Measurements from ENCODE around the gene SLC25A6.

SLC25A6 gene

DNA sequence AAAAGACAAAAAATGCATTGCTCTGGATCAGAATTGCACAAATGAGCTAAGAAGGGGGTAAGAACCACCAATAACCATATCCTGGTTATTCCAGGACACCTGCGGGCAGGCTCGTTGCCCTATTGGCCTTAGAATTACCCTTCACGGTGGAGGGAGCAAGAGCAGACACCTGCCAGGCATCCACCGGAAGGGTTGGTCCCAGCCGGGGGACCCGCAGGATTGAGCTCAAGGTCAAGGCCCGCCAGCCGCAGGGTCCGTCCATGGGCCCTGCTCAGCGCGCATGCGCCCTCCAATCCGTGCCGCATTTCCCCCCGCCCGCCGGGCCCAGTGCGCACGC is 575 bp downstream of the SLC25A6 start:
- no peak for DNase-seq (ENCODE audit: extremely low read depth, low read depth)

DNA sequence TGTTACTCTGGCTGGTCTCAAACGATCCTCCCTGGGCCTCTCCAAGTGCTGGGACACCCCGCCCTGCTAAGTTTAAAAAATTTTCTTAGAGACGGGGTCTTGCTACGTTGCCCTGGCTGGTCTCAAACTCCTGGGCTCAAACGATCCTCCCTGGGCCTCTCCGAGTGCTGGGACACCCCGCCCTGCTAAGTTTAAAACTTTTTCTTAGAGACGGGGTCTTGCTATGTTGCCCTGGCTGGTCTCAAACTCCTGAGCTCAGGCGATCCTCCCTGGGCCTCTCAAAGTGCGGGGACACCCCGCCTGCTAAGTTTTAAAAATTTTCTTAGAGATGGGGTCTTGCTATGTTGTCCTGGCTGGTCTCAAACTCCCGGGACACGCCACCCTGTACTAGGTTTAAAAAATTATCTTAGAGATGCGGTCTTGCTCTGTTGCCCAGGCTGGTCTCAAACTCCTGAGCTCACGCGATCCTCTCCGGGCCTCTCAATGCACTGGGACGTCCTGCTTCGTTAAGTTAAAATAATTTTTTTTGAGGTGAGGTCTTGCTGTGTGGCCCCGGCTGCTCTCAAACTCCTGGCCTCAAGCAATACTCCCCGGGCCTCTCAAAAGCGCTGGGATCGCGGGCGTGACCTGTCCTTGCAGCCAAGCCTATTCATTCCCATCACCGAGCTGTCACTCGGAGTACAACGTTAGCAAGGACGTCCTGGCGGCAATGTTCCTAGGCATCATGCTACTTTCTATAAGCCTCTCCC is 1.1 kb downstream of the SLC25A6 start:
- DNase-seq (ENCODE audit: extremely low read depth, low read depth): no peak
- TF ChIP-seq, protein P1, sequence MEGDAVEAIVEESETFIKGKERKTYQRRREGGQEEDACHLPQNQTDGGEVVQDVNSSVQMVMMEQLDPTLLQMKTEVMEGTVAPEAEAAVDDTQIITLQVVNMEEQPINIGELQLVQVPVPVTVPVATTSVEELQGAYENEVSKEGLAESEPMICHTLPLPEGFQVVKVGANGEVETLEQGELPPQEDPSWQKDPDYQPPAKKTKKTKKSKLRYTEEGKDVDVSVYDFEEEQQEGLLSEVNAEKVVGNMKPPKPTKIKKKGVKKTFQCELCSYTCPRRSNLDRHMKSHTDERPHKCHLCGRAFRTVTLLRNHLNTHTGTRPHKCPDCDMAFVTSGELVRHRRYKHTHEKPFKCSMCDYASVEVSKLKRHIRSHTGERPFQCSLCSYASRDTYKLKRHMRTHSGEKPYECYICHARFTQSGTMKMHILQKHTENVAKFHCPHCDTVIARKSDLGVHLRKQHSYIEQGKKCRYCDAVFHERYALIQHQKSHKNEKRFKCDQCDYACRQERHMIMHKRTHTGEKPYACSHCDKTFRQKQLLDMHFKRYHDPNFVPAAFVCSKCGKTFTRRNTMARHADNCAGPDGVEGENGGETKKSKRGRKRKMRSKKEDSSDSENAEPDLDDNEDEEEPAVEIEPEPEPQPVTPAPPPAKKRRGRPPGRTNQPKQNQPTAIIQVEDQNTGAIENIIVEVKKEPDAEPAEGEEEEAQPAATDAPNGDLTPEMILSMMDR (IDR thresholded peaks at IDR 0.05; ENCODE audit: low read depth, low read length): no peak

More for the DNA sequence above, 575 bp downstream of the SLC25A6 start:
- TF ChIP-seq, protein P1 (IDR thresholded peaks at IDR 0.05; ENCODE audit: low read depth, low read length): no peak

DNA sequence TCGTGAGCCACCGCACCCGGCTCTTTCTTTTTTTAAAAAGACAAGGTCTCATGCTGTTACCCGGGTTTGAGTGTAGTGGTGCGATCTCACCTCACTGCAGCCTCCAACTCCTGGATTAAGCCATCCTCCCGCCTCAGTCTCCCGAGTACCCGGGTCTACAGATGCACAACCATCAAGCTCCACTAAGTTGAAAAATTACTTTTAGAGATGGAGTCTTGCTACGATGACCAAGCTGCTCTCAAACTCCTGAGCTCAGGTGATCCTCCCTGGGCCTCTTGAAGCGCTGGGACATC is 2.0 kb downstream of the SLC25A6 start:
- TF ChIP-seq, protein P1 (IDR thresholded peaks at IDR 0.05; ENCODE audit: low read depth, low read length): no peak

DNA sequence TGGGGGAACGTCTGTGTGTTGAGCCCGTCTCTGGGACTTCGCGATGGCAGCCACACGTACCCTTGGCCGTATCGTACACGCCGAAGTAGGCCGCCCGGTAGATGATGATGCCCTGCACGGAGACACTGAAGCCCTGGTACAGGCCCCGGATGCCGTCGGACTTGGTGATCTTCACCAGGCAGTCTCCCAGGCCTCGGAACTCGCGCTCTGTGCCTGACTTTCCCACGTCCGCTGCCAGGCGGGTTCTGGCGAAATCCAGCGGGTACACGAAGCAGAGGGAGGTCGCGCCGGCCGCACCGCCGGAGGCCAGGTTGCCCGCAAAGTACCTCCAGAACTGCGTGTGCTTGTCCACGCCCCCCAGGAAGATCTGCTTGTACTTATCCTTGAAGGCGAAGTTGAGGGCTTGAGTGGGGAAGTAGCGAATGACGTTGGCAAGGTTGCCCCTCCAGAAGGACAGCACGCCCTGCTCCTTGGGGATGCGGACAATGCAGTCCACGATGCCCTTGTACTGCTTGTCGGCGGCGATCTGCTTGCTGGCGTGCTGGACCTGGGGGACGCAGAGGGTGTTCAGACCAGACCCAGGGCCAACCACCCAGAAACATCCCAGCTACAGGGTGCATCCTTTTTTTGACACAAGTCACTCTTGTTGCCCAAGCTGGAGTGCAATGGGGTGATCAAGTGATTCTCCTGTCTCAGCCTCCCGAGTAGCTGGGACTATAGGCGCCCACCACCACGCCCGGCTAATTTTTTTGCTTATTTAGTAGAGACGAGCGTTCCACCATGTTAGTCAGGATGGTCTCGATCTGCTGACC is 2.5 kb downstream of the SLC25A6 start:
- DNase-seq (ENCODE audit: extremely low read depth, low read depth): no peak
- TF ChIP-seq, protein P1 (IDR thresholded peaks at IDR 0.05; ENCODE audit: low read depth, low read length): no peak

More for the DNA sequence above, 2.0 kb downstream of the SLC25A6 start:
- DNase-seq (ENCODE audit: extremely low read depth, low read depth): no peak

DNA sequence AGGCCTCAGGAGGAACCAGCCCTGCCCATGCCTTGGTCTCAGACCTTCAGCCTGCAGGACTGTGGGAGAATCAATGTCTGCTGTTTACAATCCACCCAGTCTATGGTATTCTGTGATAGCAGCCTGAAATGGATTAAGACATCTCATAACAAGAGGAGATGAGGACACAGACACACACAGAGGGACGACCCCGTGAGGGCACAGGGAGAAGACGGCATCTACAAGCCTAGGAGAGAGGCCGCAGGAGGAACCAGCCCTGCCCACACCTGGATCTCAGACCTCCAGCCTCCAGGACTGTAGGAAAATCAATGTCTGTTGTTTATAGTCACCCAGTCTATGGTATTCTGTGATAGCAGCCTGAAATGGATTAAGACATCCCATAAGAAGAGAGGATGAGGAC is 3.3 kb downstream of the SLC25A6 start:
- DNase-seq (ENCODE audit: extremely low read depth, low read depth): no peak
- TF ChIP-seq, protein P1 (IDR thresholded peaks at IDR 0.05; ENCODE audit: low read depth, low read length): no peak

DNA sequence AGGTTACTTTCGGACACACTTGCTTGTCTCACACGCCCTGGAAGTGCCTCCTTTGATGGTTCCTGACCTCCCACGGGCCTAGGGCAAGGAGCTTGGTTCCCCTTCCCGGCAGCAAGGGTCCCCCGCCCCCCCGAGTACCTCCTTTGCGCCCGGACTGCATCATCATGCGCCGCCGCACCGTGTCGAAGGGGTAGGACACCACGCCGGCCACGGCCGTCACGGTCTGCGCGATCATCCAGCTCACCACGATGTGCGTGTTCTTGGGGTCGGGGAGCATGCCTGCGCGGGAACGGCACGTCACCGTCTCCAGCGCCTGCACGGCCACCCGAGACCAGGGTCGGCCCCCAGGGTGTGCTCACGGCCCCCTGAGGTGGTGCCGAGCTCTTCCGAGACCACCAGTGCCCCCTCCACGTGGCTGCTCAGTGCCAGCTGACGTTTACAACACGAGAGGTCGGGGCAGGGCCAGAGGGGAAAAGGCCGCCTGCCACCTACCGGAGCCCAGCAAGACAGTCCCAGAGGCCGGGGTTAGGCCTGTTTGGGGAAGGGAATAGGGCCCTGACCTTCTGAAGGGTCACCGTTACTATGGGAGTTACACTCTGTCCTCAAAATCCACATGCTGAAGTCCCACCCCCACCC is 4.7 kb downstream of the SLC25A6 start:
- TF ChIP-seq, protein P1 (IDR thresholded peaks at IDR 0.05; ENCODE audit: low read depth, low read length): no peak
- no peak for DNase-seq (ENCODE audit: extremely low read depth, low read depth)
